NB4 (cell line): ENCODE results near the gene FAM156A.
A peak's percentile ranks its signal among the peaks of the same experiment; 100 is the strongest.
"Not testable (repeated sequence)": the region's sequence is repeated elsewhere in the genome, so short reads cannot be mapped to it uniquely, and the experiment has no call there.

Source experiments
- DNase-seq: peaks from one replicate; pipeline ENCODE4 v3.0.0; 2010; ENCODE audit warnings: low read depth
- H3K4me3 ChIP-seq: one replicate; pipeline ENCODE4 v1.5.1; 2011; ENCODE audit warnings: mild to moderate bottlenecking, low read depth, low read length, moderate library complexity
- CTCF ChIP-seq: IDR thresholded peaks from one replicate; pipeline ENCODE4 v1.5.1; 2012; ENCODE audit warnings: low read depth, low read length
- MYC ChIP-seq: IDR thresholded peaks from 2 replicates; pipeline ENCODE4 v1.6.1; 2011; ENCODE audit warnings: low read depth, low read length
- POLR2A ChIP-seq: IDR thresholded peaks from 2 replicates; pipeline ENCODE4 v1.6.1; 2011; ENCODE audit warnings: mild to moderate bottlenecking; ENCODE audit not compliant: insufficient read length; ENCODE audit errors: extremely low read depth
- TF ChIP-seq, protein P1 (sequence below): IDR thresholded peaks from 2 replicates; pipeline ENCODE4 v1.6.1; 2011; ENCODE audit warnings: low read depth, low read length

FAM156A gene

DNA sequence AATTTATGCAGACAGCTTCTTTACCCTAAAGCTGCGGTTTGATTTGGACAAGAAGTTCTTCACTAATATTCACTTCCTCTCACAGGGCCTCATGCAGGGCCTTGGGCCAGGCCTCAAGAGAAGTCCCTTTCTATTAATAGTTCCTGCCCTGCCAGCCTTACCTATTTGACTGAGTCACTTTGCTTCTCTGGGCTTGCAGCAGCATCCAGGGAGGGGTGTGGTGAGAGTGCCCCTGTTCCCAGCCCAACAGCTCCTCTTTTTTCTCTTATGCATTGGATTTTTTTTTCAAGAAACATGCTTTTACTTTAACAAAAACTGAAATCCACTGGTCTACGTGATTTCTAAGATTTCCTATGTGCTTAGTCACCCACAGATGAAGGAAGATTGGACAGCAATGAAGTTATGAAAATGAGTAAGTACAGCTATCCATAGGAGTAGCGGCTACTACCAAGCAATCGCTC is 34.5 kb downstream of the FAM156A start:
- no peak overlapping the region for H3K4me3 ChIP-seq
- DNase-seq: peak; percentile 65
- TF ChIP-seq CTCF (no peak), POLR2A (no peak), MYC (no peak)
- TF ChIP-seq, protein P1, sequence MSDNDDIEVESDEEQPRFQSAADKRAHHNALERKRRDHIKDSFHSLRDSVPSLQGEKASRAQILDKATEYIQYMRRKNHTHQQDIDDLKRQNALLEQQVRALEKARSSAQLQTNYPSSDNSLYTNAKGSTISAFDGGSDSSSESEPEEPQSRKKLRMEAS: no peak

DNA sequence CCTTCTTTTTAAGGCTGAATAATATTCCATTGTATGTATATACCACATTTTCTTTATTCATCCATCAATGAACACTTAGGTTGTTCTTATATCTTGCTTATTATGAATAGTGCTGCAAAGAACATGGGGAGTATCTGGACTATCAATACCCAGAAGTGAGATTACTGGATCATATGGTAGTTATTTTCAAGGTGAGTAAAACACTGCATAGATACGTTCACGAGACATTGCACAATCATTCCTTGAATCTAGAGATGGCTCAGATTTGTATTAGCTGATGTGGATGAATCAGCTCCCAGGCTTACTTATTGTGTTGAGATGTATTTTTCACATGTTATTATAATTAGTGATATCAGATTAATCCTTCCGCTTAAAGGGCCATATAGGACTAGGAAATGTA is 43.6 kb downstream of the FAM156A start:
- not testable (repeated sequence) for DNase-seq

DNA sequence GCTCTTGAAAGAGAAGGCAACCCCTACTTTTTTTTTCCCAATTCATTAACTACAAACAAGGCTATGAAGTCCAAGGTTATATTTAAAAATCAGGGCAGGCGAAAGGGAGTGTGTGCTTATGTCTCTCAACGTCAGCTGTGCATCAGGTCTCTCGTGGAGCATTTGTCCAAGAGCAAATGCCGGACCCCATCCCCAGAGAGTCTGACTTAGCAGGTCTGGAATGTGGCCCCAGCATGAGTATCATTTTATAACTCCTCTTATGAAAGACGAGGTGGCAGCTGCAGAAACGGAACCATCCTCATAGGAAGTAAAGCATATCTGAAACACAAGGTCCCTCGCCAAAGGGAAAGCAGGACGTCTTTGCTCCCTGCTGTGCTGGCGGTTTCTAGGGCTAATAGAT is 44.6 kb downstream of the FAM156A start:
- not testable (repeated sequence) for H3K4me3 ChIP-seq, DNase-seq

More for the DNA sequence above, 43.6 kb downstream of the FAM156A start:
- H3K4me3 ChIP-seq: not testable (repeated sequence)

DNA sequence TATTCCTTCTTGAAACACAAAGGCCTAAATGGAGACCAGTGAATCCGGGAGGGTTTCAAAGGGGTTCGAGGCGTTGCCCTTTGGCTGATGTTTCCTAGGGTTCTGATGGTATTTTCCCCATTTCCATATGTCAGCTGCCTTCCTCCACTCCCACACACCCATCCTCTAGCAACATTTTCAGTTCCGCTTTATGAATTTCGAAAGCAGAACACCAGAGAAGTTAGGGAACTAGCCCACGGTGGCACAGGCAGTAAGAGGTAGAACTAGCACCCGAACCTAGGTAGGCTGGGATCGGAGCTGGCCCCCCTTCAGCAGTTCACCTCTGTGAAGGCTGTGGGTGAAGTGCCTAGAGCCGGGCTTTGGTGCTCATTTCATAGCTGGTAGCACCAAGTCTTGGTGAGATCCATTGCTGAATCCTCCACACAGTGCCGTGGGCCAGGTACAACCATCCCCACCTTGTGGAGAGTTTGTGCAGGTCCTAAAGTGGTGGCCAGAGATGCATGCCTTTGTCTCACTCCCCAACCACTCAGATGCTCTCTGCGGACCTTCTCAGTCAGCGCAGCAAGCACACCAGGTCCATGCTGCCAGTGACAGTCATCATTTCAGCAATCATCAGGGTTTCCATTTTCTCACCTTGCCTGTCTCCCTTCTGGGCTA is 48.9 kb downstream of the FAM156A start:
- DNase-seq, H3K4me3 ChIP-seq: not testable (repeated sequence)

- H3K4me3 ChIP-seq, DNase-seq: not testable (repeated sequence)
Measured at GRCh38 chrX:52907900-52908299, 50.4 kb downstream of the FAM156A start.

- H3K4me3 ChIP-seq: not testable (repeated sequence)
Measured at GRCh38 chrX:52907137-52907536, 51.2 kb downstream of the FAM156A start.

DNA sequence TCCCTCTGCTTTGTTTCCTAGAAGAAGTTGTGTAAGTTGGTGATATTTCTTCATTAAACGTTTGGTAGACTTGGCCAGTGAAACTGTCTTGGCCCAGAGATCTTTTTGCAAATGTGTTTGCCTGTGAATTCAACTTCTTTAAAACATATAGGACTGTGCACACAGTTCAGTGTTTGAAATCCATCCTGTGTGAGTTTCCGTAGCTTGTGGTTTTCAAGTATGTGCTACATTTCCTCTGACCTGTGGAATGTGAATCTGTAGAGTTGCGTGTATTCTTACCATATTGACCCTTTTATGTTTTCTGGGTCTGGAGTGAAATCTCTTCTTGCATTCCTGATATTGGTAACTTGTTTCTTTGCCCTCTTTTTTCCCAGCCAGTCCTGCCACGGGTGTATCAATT is 52.2 kb downstream of the FAM156A start:
- DNase-seq, H3K4me3 ChIP-seq: not testable (repeated sequence)

More at GRCh38 chrX:52907137-52907536, 51.2 kb downstream of the FAM156A start:
- DNase-seq: not testable (repeated sequence)

- not testable (repeated sequence) for DNase-seq, H3K4me3 ChIP-seq
Measured at GRCh38 chrX:52905531-52905930, 52.8 kb downstream of the FAM156A start.
